ENCODE results near the gene OR2M2.

The OR2M2 gene

GRCh38 chr1:248174521-248174920 lies at the start of gene OR2M2:
Gene OR2M2 (plus strand): TSS chr1:248174821. CDS start chr1:248179986, 5,165 bp downstream.
- no peak for DNase-seq (ENCODE audit: low read depth in 4 of 4, low spot score in 1 of 4)

GRCh38 chr1:248127653-248128052 lies 47.0 kb upstream of the OR2M2 start:
- DNase-seq (ENCODE audit: low read depth in 4 of 4, low spot score in 1 of 4), result no peak

- no peak for DNase-seq (ENCODE audit: low read depth in 4 of 4, low spot score in 1 of 4)
Measured at GRCh38 chr1:248136811-248137210, 37.8 kb upstream of the OR2M2 start.

GRCh38 chr1:248140846-248141245 lies 33.8 kb upstream of the OR2M2 start:
- DNase-seq (ENCODE audit: low read depth in 4 of 4, low spot score in 1 of 4), result no peak

- no peak for DNase-seq (ENCODE audit: low read depth in 4 of 4, low spot score in 1 of 4)
Measured at GRCh38 chr1:248143311-248143710, 31.3 kb upstream of the OR2M2 start.

- no peak for DNase-seq (ENCODE audit: low read depth in 4 of 4, low spot score in 1 of 4)
Measured at GRCh38 chr1:248144513-248145198, 30.0 kb upstream of the OR2M2 start, which contains the start of gene OR2M5. Gene OR2M5 (plus strand): TSS chr1:248145148. CDS start chr1:248145148, 0 bp downstream.

- DNase-seq (ENCODE audit: low read depth in 4 of 4, low spot score in 1 of 4), result no peak
Measured at GRCh38 chr1:248152056-248152827, 22.4 kb upstream of the OR2M2 start.

GRCh38 chr1:248155927-248156326 lies 18.7 kb upstream of the OR2M2 start:
- no peak for DNase-seq (ENCODE audit: low read depth in 4 of 4, low spot score in 1 of 4)

- DNase-seq (ENCODE audit: low read depth in 4 of 4, low spot score in 1 of 4), result no peak
Measured at GRCh38 chr1:248158758-248159157, 15.9 kb upstream of the OR2M2 start.

GRCh38 chr1:248164031-248164430 lies 10.6 kb upstream of the OR2M2 start:
- DNase-seq (ENCODE audit: low read depth in 4 of 4, low spot score in 1 of 4), result no peak

- no peak for DNase-seq (ENCODE audit: low read depth in 4 of 4, low spot score in 1 of 4)
Measured at GRCh38 chr1:248165186-248165585, 9.4 kb upstream of the OR2M2 start.

- no peak for DNase-seq (ENCODE audit: low read depth in 4 of 4, low spot score in 1 of 4)
Measured at GRCh38 chr1:248183996-248184395, 9.4 kb downstream of the OR2M2 start.

- DNase-seq (ENCODE audit: low read depth in 4 of 4, low spot score in 1 of 4), result no peak
Measured at GRCh38 chr1:248187363-248187762, 12.7 kb downstream of the OR2M2 start.

- DNase-seq (ENCODE audit: low read depth in 4 of 4, low spot score in 1 of 4), result no peak
Measured at GRCh38 chr1:248189026-248189425, 14.4 kb downstream of the OR2M2 start.

GRCh38 chr1:248194117-248194516 lies 19.5 kb downstream of the OR2M2 start:
- no peak for DNase-seq (ENCODE audit: low read depth in 4 of 4, low spot score in 1 of 4)

- no peak for DNase-seq (ENCODE audit: low read depth in 4 of 4, low spot score in 1 of 4)
Measured at GRCh38 chr1:248196965-248197364, 22.3 kb downstream of the OR2M2 start, which contains the start of gene OR2M3. Gene OR2M3 (plus strand): TSS chr1:248197265. CDS start chr1:248203068, 5,803 bp downstream.

GRCh38 chr1:248215880-248216279 lies 41.3 kb downstream of the OR2M2 start:
- no peak for DNase-seq (ENCODE audit: low read depth in 4 of 4, low spot score in 1 of 4)

GRCh38 chr1:248225537-248225936 lies 50.9 kb downstream of the OR2M2 start:
- DNase-seq (ENCODE audit: low read depth in 4 of 4, low spot score in 1 of 4), result no peak

GRCh38 chr1:248229360-248229908 lies 54.8 kb downstream of the OR2M2 start:
- DNase-seq (ENCODE audit: low read depth in 4 of 4, low spot score in 1 of 4), result no peak
